ENCODE measurements around the gene ARHGAP1.

The ARHGAP1 gene

DNA sequence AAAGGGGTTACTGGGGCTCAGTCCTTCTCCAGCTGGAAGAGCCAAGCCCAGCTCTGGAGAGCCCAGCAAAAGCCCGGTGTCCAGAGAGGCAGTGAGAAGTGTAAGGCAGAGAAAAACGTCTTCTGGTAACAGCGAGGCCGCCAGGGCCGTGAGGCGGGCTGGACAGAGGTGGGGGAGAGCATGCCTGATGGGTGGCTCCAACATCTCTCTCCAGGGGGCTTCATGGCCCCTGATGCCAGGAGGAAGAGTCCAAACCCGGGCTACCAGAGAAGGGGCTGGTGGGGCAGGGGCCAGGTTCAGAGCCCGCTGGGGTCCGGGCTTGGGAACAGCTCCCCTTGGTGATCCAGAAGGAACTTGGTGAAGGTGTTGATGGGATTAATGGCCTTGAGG lies 21.7 kb downstream of the ARHGAP1 start:
- TF ChIP-seq, protein P1, sequence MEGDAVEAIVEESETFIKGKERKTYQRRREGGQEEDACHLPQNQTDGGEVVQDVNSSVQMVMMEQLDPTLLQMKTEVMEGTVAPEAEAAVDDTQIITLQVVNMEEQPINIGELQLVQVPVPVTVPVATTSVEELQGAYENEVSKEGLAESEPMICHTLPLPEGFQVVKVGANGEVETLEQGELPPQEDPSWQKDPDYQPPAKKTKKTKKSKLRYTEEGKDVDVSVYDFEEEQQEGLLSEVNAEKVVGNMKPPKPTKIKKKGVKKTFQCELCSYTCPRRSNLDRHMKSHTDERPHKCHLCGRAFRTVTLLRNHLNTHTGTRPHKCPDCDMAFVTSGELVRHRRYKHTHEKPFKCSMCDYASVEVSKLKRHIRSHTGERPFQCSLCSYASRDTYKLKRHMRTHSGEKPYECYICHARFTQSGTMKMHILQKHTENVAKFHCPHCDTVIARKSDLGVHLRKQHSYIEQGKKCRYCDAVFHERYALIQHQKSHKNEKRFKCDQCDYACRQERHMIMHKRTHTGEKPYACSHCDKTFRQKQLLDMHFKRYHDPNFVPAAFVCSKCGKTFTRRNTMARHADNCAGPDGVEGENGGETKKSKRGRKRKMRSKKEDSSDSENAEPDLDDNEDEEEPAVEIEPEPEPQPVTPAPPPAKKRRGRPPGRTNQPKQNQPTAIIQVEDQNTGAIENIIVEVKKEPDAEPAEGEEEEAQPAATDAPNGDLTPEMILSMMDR (IDR thresholded peaks at IDR 0.05; ENCODE audit: low read depth, low read length): no peak
- no peak for DNase-seq
- Histone ChIP-seq H3K4me1 (no peaks in the 10 kb centered on the region), H3K4me3 (ENCODE audit: low read depth, low read length) (no peak overlapping the region), H3K9me3 (no peaks in the 10 kb centered on the region), H3K27me3 (no peaks in the 10 kb centered on the region), H3K36me3 (no peaks in the 10 kb centered on the region)

DNA sequence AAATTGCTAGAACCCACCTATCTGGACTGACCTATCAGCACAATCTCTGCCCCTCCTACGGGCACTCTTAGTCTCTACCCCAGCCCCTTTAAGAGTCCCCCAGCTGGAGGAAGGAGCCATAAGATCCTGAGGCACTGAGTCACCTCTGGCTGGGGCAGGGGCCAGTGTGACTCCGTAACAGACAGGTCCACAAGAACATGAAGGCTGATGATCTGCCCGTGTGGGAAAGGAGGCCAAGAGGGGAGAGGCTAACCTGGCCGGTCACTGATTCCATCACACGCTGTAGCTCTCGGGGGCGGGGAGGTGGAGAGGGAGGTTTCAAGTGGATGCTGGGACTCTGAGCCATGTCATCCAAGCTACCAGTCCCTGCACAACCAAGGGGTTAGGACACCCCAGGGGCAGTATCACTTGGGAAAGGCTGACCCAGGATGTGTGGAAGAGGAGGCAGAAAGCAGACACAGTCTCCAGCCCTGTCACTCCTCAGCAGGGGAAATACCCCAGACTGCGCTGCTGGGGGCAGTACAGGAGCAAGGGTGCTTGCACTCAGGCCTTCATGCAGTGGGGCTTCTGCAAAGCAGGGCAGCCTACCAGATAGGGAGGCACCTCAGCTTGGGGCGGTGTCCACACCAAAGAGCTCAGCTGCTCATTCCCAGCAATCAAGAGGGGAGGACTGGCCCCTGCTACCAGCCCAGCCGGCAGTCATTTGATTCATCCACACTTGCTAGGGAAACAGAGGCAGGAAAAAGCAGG lies 22.3 kb downstream of the ARHGAP1 start:
- no peaks in the 10 kb centered on the region for H3K27me3 ChIP-seq
- TF ChIP-seq, protein P1 (IDR thresholded peaks at IDR 0.05; ENCODE audit: low read depth, low read length): no peak
- no peaks in the 10 kb centered on the region for H3K4me1 ChIP-seq
- H3K4me3 ChIP-seq (ENCODE audit: low read depth, low read length): no peak overlapping the region
- no peak for DNase-seq
- H3K36me3 ChIP-seq: no peaks in the 10 kb centered on the region
- H3K9me3 ChIP-seq: no peaks in the 10 kb centered on the region

DNA sequence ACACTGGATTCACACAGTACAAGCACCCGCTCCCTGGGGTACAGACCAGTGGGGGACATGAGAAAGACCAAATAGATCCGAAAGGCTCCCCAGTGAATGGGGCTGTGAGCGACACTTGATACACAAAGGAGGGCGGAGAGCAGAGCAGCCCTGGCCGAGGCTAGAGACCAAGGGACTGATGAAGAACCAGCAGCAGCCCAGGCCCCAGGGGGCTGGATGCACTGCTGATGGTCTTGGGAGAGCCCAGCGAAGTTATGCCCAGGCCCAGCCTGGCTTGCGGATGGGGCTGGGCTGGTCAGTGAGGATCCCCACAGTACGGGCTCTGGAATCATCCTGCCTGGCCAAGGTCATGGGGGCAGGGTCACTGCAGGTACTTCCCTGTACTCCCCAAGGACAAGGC lies 23.2 kb downstream of the ARHGAP1 start:
- no peaks in the 10 kb centered on the region for H3K36me3 ChIP-seq
- TF ChIP-seq, protein P1 (IDR thresholded peaks at IDR 0.05; ENCODE audit: low read depth, low read length): no peak
- DNase-seq: no peak
- no peaks in the 10 kb centered on the region for H3K9me3 ChIP-seq
- no peaks in the 10 kb centered on the region for H3K4me1 ChIP-seq
- H3K4me3 ChIP-seq (ENCODE audit: low read depth, low read length): no peak overlapping the region
- H3K27me3 ChIP-seq: no peaks in the 10 kb centered on the region

DNA sequence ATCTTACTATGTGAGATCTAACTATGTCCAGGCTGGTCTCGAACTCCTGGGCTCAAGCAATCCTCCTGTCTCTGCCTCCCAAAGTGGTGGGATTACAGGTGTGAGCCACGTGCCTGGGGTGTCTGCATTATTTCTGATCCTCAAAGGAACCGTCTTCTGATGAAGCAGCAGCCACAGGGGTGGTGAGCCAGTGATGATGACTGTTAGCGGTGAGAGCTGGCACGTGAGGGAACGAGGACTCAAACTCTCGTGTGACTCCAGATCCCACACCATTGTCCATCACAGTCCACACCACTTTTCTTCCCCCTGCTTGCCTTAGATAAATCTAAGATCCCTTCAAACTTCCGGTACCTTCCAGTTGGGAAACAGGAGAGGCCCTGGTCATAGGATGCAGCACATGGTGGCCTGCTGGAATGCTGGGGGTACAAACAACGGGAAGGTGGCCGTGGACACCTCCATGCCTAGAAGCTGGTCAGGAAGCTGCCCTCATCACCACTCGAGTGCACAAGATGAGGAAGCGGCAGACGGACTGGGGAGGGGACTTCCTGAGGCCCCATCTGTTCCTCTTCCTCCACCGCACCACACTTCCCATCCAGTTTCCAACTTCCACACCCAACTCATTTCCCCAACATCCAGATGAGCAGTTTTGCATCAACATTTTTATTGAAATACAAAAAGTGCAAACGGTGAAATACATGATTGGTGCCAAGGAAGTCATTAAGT lies 23.8 kb downstream of the ARHGAP1 start:
- H3K36me3 ChIP-seq: no peaks in the 10 kb centered on the region
- H3K4me3 ChIP-seq (ENCODE audit: low read depth, low read length): no peak overlapping the region
- no peaks in the 10 kb centered on the region for H3K27me3 ChIP-seq
- no peaks in the 10 kb centered on the region for H3K4me1 ChIP-seq
- no peak for DNase-seq
- TF ChIP-seq, protein P1 (IDR thresholded peaks at IDR 0.05; ENCODE audit: low read depth, low read length): no peak
- no peaks in the 10 kb centered on the region for H3K9me3 ChIP-seq

DNA sequence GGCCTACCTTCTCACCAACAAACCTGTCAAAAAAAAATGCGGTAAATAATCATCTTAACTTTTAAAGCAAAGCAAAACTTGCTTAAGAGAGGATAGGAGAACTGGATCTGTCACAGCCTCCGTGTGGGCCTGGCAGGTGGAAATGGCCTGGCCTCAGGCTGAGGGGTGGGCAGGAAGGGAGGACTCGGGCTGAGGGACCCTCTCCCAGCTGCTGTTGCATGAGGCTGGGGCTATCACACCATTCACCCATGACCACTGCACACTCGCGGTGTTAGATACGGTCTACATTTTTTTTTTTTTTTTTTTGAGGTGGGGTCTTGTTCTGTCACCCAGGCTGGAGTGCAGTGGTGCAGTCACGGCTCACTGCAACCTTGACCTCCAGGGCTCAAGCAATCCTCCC lies 24.5 kb downstream of the ARHGAP1 start:
- TF ChIP-seq, protein P1 (IDR thresholded peaks at IDR 0.05; ENCODE audit: low read depth, low read length): no peak
- no peaks in the 10 kb centered on the region for H3K4me1 ChIP-seq
- no peaks in the 10 kb centered on the region for H3K36me3 ChIP-seq
- DNase-seq: no peak
- no peaks in the 10 kb centered on the region for H3K9me3 ChIP-seq
- no peaks in the 10 kb centered on the region for H3K27me3 ChIP-seq
- no peak overlapping the region for H3K4me3 ChIP-seq (ENCODE audit: low read depth, low read length)

DNA sequence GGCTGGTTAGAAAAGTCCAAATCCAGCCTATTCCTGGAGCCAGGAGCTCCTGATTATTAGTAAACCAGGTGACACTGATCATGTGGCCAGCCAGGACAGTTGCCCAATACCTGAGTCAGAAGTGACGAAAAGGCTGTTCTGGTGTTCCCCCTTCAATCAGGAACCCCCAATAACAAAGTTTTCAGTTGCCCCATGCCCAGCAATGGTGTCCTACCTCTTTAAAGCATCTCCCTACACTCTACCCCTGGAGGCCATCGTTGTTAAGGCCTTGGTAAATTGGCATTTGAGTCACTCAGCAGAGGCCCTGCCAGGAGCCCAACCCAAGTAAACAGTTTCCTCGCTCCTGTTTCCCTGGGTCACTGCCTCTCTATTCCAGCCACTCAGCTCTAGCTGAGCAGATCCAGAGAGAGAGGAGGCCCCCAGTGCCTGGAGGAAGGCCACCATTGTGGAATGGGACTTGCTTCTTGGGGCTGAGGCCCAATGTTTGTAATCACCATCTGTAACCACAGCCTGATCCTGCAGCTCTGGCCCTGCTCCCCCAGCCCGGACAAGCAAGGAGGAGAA lies 25.0 kb downstream of the ARHGAP1 start:
- Histone ChIP-seq H3K27me3 (no peaks in the 10 kb centered on the region), H3K4me3 (ENCODE audit: low read depth, low read length) (no peak overlapping the region), H3K9me3 (no peaks in the 10 kb centered on the region), H3K36me3 (no peaks in the 10 kb centered on the region), H3K4me1 (no peaks in the 10 kb centered on the region)
- DNase-seq: no peak
- TF ChIP-seq, protein P1 (IDR thresholded peaks at IDR 0.05; ENCODE audit: low read depth, low read length): no peak

Measured in BE2C (cell line).